ENCODE data around the gene C16orf87. TPM values are rescaled to one million over a fixed set of nuclear protein-coding genes. Genes with fewer than 3 reads are reported as not detected.
A peak's percentile ranks its signal among the peaks of the same experiment; 100 is the strongest.

C16orf87 gene
- total and polyA plus RNA-seq, 2 experiments from 2014 or later = 41.0 to 45.1 TPM

DNA sequence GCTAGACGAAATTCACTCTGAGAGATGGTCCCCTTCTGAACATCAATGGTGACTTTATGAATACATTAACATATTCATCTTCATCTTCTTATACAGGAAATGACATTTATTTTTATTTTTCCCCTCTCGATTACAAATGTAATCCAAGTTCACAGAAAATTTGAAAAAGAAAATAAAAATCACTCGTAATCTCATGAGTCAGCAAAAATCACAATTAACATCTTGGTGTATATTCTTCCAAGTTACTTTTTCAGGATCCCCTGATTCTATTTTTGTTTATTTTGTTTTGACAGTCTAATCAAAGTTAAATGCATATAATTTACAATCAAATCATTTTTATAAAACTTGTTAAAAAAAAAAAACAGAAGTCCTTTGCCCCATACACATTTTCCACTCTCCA, 27.6 kb downstream of the C16orf87 start:
- TF ChIP-seq, protein P1, sequence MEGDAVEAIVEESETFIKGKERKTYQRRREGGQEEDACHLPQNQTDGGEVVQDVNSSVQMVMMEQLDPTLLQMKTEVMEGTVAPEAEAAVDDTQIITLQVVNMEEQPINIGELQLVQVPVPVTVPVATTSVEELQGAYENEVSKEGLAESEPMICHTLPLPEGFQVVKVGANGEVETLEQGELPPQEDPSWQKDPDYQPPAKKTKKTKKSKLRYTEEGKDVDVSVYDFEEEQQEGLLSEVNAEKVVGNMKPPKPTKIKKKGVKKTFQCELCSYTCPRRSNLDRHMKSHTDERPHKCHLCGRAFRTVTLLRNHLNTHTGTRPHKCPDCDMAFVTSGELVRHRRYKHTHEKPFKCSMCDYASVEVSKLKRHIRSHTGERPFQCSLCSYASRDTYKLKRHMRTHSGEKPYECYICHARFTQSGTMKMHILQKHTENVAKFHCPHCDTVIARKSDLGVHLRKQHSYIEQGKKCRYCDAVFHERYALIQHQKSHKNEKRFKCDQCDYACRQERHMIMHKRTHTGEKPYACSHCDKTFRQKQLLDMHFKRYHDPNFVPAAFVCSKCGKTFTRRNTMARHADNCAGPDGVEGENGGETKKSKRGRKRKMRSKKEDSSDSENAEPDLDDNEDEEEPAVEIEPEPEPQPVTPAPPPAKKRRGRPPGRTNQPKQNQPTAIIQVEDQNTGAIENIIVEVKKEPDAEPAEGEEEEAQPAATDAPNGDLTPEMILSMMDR (IDR thresholded peaks at IDR 0.05; ENCODE audit: low read depth, low read length) = no peak
- H3K4me3 ChIP-seq = no peak overlapping the region
- no peaks in the 10 kb centered on the region for H3K27me3 ChIP-seq
- H3K27ac ChIP-seq = peak overlapping the region; percentile 70
- H3K4me1 ChIP-seq (ENCODE audit: low read depth) = peaks cover 15% of the 10 kb centered on the region
- no peak for DNase-seq (ENCODE audit: low read depth in 1 of 2, low spot score in 1 of 2)
- peaks cover 20% of the 10 kb centered on the region for H3K36me3 ChIP-seq
- no peaks in the 10 kb centered on the region for H3K9me3 ChIP-seq (ENCODE audit: low read depth)

DNA sequence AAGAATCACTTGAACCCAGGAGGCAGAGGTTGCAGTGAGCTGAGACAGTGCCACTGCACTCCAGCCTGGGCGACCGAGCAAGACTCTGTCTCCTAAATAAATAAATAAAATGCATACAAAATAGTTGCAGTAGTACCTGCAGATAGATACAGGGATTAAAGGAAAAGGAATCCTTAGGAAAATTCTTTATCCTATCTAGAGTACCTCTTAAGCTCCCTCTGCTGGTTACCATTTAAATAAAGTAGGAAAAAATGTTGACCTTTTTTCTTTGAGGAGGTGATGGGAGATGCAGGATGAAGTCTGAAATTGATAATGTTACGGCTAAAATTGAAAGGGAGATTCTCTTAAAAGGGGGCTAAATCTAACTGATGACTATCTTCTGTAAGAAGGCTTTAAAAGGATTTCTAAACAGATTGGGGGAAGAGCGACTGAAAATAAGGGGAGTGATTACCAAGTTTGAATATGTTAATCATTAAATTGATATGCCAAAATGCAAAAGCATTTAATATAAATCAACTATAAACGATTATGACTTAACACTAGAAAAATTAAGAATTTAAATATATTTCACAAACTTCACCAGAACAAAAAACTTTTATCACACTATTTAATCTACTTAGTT, 29.4 kb downstream of the C16orf87 start:
- DNase-seq (ENCODE audit: low read depth in 1 of 2, low spot score in 1 of 2) = peak; percentile 42 to 69
- Histone ChIP-seq H3K36me3 (peaks cover 22% of the 10 kb centered on the region), H3K4me1 (ENCODE audit: low read depth) (peaks cover 8% of the 10 kb centered on the region), H3K4me3 (no peak overlapping the region), H3K27ac (peak overlapping the region; percentile 70), H3K9me3 (ENCODE audit: low read depth) (no peaks in the 10 kb centered on the region), H3K27me3 (no peaks in the 10 kb centered on the region)
- TF ChIP-seq, protein P1 (IDR thresholded peaks at IDR 0.05; ENCODE audit: low read depth, low read length) = peak; percentile 46

- Histone ChIP-seq H3K9me3 (ENCODE audit: low read depth) (no peaks in the 10 kb centered on the region), H3K4me3 (no peak overlapping the region), H3K27ac (no peak overlapping the region), H3K36me3 (peaks cover 22% of the 10 kb centered on the region), H3K27me3 (no peaks in the 10 kb centered on the region), H3K4me1 (ENCODE audit: low read depth) (peaks cover 8% of the 10 kb centered on the region)
- no peak for DNase-seq (ENCODE audit: low read depth in 1 of 2, low spot score in 1 of 2)
- TF ChIP-seq, protein P1 (IDR thresholded peaks at IDR 0.05; ENCODE audit: low read depth, low read length) = no peak
Measured at GRCh38 chr16:46800494-46800893, 30.5 kb downstream of the C16orf87 start.

GRCh38 chr16:46797501-46797900, 33.5 kb downstream of the C16orf87 start:
- Histone ChIP-seq H3K9me3 (ENCODE audit: low read depth) (no peaks in the 10 kb centered on the region), H3K4me3 (no peak overlapping the region), H3K27me3 (no peaks in the 10 kb centered on the region), H3K4me1 (ENCODE audit: low read depth) (peaks cover 8% of the 10 kb centered on the region), H3K36me3 (peaks cover 12% of the 10 kb centered on the region), H3K27ac (no peak overlapping the region)
- DNase-seq (ENCODE audit: low read depth in 1 of 2, low spot score in 1 of 2) = no peak
- TF ChIP-seq, protein P1 (IDR thresholded peaks at IDR 0.05; ENCODE audit: low read depth, low read length) = no peak

- Histone ChIP-seq H3K9me3 (ENCODE audit: low read depth) (no peaks in the 10 kb centered on the region), H3K27me3 (no peaks in the 10 kb centered on the region), H3K36me3 (peaks cover 5% of the 10 kb centered on the region), H3K27ac (no peak overlapping the region), H3K4me3 (no peak overlapping the region), H3K4me1 (ENCODE audit: low read depth) (peaks cover 8% of the 10 kb centered on the region)
- DNase-seq (ENCODE audit: low read depth in 1 of 2, low spot score in 1 of 2) = no peak
- TF ChIP-seq, protein P1 (IDR thresholded peaks at IDR 0.05; ENCODE audit: low read depth, low read length) = no peak
Measured at GRCh38 chr16:46796764-46797269, 34.2 kb downstream of the C16orf87 start.

Measured in cardiac muscle cell (in vitro differentiated cells and primary cell).